Mesenchymal stem cell (in vitro differentiated cells and primary cell): ENCODE data around the gene SCYL1.
A peak's percentile ranks its signal among the peaks of the same experiment; 100 is the strongest.

Experiments used
- DNase-seq: peaks from one replicate; pipeline ENCODE4 v3.0.0-alpha.2; 2013
- H2AFZ ChIP-seq: one replicate; pipeline ENCODE4 v1.6.1; 2013; ENCODE audit warnings: low read depth, mild to moderate bottlenecking, control low read depth, inconsistent platforms, low read length, moderate library complexity
- H2AK5ac ChIP-seq: 2 replicates; pipeline ENCODE4 v1.6.1; 2013; ENCODE audit warnings: low read length, moderate library complexity, mild to moderate bottlenecking, inconsistent platforms; ENCODE audit not compliant: severe bottlenecking
- H2BK120ac ChIP-seq: one replicate; pipeline ENCODE4 v1.6.1; 2013; ENCODE audit warnings: low read depth, mild to moderate bottlenecking, inconsistent platforms, low read length, moderate library complexity
- H2BK12ac ChIP-seq, 2 experiments: one replicate each; pipeline ENCODE4 v1.6.1; 2013; ENCODE audit warnings: inconsistent platforms in 2 of 2, low read length in 2 of 2, mild to moderate bottlenecking in 2 of 2, moderate library complexity in 2 of 2, control low read depth in 1 of 2
- H2BK15ac ChIP-seq: one replicate; pipeline ENCODE4 v1.6.1; 2013; ENCODE audit warnings: mild to moderate bottlenecking, low read depth, inconsistent platforms; ENCODE audit not compliant: poor library complexity, severe bottlenecking
- H2BK5ac ChIP-seq: 2 replicates; pipeline ENCODE4 v1.6.1; 2013; ENCODE audit warnings: low read depth, mild to moderate bottlenecking, low read length, control low read depth, inconsistent platforms; ENCODE audit not compliant: poor library complexity, severe bottlenecking
- H3K14ac ChIP-seq, 2 experiments: one replicate each; pipeline ENCODE4 v1.6.1; 2013; ENCODE audit warnings: inconsistent platforms in 2 of 2, low read length in 2 of 2, control low read depth in 1 of 2, mild to moderate bottlenecking in 1 of 2, moderate library complexity in 1 of 2
- H3K18ac ChIP-seq, 2 experiments: one replicate each; pipeline ENCODE4 v1.6.1; 2013; ENCODE audit warnings: inconsistent platforms in 2 of 2, low read length in 2 of 2, control low read depth in 1 of 2, low read depth in 1 of 2, mild to moderate bottlenecking in 1 of 2
- H3K23ac ChIP-seq, 2 experiments: one replicate each; pipeline ENCODE4 v1.6.1; 2013; ENCODE audit warnings: inconsistent platforms in 2 of 2, low read length in 2 of 2, mild to moderate bottlenecking in 2 of 2, moderate library complexity in 2 of 2, control low read depth in 1 of 2
- H3K27ac ChIP-seq: 2 replicates; pipeline ENCODE4 v1.5.1; 2013; ENCODE audit warnings: mild to moderate bottlenecking, moderate library complexity, low read length, control low read depth, inconsistent platforms; ENCODE audit not compliant: poor library complexity, severe bottlenecking
- H3K27me3 ChIP-seq, 2 experiments: 2 replicates each; pipeline versions ENCODE4 v1.6.1 to v1.7.0; 2013; ENCODE audit warnings: low read length in 2 of 2, mild to moderate bottlenecking in 2 of 2, moderate library complexity in 2 of 2, control low read depth in 1 of 2, inconsistent platforms in 1 of 2; ENCODE audit not compliant: control insufficient read depth in 1 of 2, insufficient read depth in 1 of 2
- H3K36me3 ChIP-seq, 2 experiments: 2 replicates each; pipeline versions ENCODE4 v1.6.1 to v1.7.0; 2013; ENCODE audit warnings: low read length in 2 of 2, control low read depth in 1 of 2, inconsistent platforms in 1 of 2, low read depth in 1 of 2, mild to moderate bottlenecking in 1 of 2; ENCODE audit not compliant: insufficient read depth in 2 of 2, control insufficient read depth in 1 of 2
- H3K4ac ChIP-seq, 2 experiments: one replicate each; pipeline ENCODE4 v1.6.1; 2013; ENCODE audit warnings: inconsistent platforms in 2 of 2, low read length in 2 of 2, mild to moderate bottlenecking in 2 of 2, moderate library complexity in 2 of 2, control low read depth in 1 of 2, low read depth in 1 of 2
- H3K4me1 ChIP-seq: 2 replicates; pipeline ENCODE4 v1.6.1; 2013; ENCODE audit warnings: low read depth, low read length, control low read depth; ENCODE audit not compliant: control insufficient read depth, insufficient read depth
- H3K4me2 ChIP-seq: 2 replicates; pipeline ENCODE4 v1.6.1; 2013; ENCODE audit warnings: low read length, mild to moderate bottlenecking, inconsistent platforms; ENCODE audit not compliant: poor library complexity, severe bottlenecking
- H3K4me3 ChIP-seq, 2 experiments: 2 replicates each; pipeline versions ENCODE4 v1.5.1 to v1.7.0; 2013; ENCODE audit warnings: low read length in 2 of 2, mild to moderate bottlenecking in 2 of 2, control low read depth in 1 of 2, low read depth in 1 of 2; ENCODE audit not compliant: insufficient read depth in 1 of 2
- H3K79me1 ChIP-seq: replicated peaks from 2 replicates; pipeline ENCODE4 v1.6.1; 2013; ENCODE audit warnings: mild to moderate bottlenecking, control low read depth, low read length, inconsistent platforms; ENCODE audit not compliant: poor library complexity, severe bottlenecking
- H3K9ac ChIP-seq: 2 replicates; pipeline ENCODE4 v1.7.0; 2013; ENCODE audit warnings: mild to moderate bottlenecking, low read length, moderate library complexity
- H3K9me3 ChIP-seq: 2 replicates; pipeline ENCODE4 v1.7.0; 2013; ENCODE audit warnings: mild to moderate bottlenecking, low read length; ENCODE audit not compliant: control insufficient read depth
- H4K8ac ChIP-seq: one replicate; pipeline ENCODE4 v1.6.1; 2013; ENCODE audit warnings: inconsistent platforms, mild to moderate bottlenecking, low read length, moderate library complexity
- H4K91ac ChIP-seq: one replicate; pipeline ENCODE4 v1.6.1; 2013; ENCODE audit warnings: mild to moderate bottlenecking, low read length, inconsistent platforms
- WGBS: methylation state at CpG from one replicate; pipeline ENCODE4 v1.1.7; 2013; ENCODE audit warnings: mixed read lengths; 5-methylcytosine and 5-hydroxymethylcytosine counted together

Gene SCYL1

DNA sequence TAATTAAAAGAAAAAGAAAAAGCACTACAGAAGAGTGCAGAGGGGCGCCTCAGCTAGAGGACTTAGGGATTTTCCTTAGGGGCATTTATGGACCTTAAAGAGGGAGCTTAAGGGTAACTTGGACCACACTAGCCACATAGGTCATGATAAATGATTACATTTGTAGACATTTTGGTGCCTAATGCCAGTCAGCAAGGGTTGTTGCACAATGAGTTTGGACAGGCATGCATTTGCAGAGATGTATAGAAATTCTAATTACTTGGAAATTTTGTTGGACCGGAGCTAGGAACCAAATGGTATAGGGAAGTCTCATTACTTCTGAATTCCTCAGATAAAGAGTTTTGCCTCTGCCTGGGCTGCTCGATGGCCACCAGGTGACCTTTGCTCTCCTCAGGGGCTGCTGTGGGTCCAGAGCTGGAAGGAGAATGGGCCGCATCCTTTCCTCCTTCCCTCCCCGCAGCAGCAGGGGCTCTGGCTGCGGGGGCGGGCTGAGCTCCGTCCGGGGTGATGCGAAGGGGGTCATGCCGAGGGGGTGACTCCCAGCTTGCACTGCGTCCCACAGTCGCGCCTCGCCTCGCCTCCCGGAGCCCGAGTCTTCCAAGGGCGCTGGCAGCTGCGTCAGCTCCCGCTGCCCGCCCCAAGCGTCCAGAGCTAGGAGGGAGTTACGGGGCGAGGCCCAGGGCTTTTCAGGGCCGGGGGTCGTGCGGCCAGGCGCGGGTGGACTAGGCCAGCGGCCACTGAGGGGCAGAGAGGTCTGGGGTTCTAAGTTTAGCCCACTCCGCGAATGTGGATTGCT lies 46.3 kb upstream of the SCYL1 start:
- peak overlapping the region; percentile 42 for H2AK5ac ChIP-seq
- H3K9me3 ChIP-seq = no peaks in the 10 kb centered on the region
- 65% methylated on average over 27 of the region's 33 CpGs for WGBS
- H3K23ac ChIP-seq = no peak overlapping the region
- peak overlapping the region in 1 of 2 experiments; percentile 70 for H3K4me3 ChIP-seq
- H3K79me1 ChIP-seq = peaks cover 3% of the 10 kb centered on the region
- peak overlapping the region; percentile 81 for H4K8ac ChIP-seq
- DNase-seq = no peak
- peak overlapping the region; percentile 57 for H2BK5ac ChIP-seq
- H3K4me1 ChIP-seq = peaks cover 19% of the 10 kb centered on the region
- peak overlapping the region; percentile 85 for H4K91ac ChIP-seq
- H3K27ac ChIP-seq = peak overlapping the region; percentile 58
- H3K27me3 ChIP-seq = no peaks in the 10 kb centered on the region
- H3K4me2 ChIP-seq = no peak overlapping the region
- peak overlapping the region; percentile 93 to 94 for H3K4ac ChIP-seq
- no peaks in the 10 kb centered on the region for H3K36me3 ChIP-seq
- H3K18ac ChIP-seq = peak overlapping the region; percentile 73 to 98
- H2BK120ac ChIP-seq = peak overlapping the region; percentile 85
- peak overlapping the region; percentile 84 for H2BK15ac ChIP-seq
- H2AFZ ChIP-seq = no peak overlapping the region
- peak overlapping the region; percentile 97 to 98 for H2BK12ac ChIP-seq
- H3K9ac ChIP-seq = peak overlapping the region; percentile 99
- H3K14ac ChIP-seq = peak overlapping the region in 1 of 2 experiments; percentile 53

DNA sequence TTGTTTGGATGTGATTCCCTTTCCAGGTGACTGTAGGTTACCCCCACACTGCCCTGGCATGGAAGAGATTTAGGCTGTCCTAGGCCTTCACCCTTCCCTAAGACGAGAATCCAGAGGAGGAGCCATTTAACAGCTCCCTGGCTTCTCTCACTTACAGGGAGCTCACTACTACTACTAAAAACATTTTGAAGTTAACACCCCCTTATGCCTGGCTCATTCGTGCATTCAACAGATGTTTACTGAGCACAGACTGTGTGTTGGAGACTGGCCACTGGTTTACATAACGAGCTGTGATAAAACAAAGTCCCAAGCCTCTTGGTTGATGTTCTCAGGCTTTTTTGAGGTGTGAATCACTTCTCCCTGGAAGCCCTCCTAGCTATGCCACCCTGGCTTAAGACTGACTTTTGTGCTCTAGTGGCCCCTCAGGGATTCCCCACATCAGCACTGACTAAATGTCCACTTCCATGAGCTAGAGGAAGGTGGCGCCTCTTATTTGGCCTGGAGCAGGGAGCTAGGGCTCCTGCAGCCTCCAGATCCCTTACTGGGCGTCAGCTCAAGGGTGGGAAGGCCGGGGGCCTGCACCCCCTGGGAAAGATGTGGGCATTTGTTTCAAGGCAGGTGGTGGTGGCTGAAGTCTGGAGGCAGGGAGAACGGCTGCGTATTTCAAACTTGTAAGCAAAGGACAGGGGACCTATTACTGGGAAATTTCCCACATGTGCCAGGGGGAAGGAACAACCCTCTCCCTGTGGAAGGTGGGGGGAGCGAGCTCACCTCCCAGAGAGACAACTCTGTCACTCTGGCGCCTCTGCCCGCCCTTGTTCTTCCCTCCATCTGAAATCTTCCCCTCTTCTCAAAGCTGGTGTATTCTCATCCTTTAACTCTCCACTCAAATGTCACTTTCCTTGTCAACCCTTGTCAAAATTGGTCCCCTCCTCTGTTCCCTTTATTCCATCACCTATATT lies 45.4 kb upstream of the SCYL1 start:
- Histone ChIP-seq H3K9ac (peak overlapping the region; percentile 99), H3K4me1 (peaks cover 20% of the 10 kb centered on the region), H4K91ac (peak overlapping the region; percentile 85), H2BK5ac (peak overlapping the region; percentile 57), H2AK5ac (peak overlapping the region; percentile 42), H4K8ac (peak overlapping the region; percentile 66), H2AFZ (no peak overlapping the region), H3K18ac (peak overlapping the region; percentile 73 to 98), H3K27me3 (no peaks in the 10 kb centered on the region), H3K4me3 (peak overlapping the region in 1 of 2 experiments; percentile 70), H3K14ac (peak overlapping the region in 1 of 2 experiments; percentile 83), H3K4ac (peak overlapping the region; percentile 94 to 95), H3K27ac (peak overlapping the region; percentile 58), H3K79me1 (peaks cover 4% of the 10 kb centered on the region), H3K36me3 (no peaks in the 10 kb centered on the region), H3K4me2 (no peak overlapping the region), H2BK15ac (peak overlapping the region; percentile 93), H2BK12ac (peak overlapping the region; percentile 97 to 99), H3K9me3 (no peaks in the 10 kb centered on the region), H2BK120ac (peak overlapping the region; percentile 85), H3K23ac (no peak overlapping the region)
- DNase-seq = peak; percentile 97
- WGBS = 52% methylated on average over 11 of the region's 11 CpGs

DNA sequence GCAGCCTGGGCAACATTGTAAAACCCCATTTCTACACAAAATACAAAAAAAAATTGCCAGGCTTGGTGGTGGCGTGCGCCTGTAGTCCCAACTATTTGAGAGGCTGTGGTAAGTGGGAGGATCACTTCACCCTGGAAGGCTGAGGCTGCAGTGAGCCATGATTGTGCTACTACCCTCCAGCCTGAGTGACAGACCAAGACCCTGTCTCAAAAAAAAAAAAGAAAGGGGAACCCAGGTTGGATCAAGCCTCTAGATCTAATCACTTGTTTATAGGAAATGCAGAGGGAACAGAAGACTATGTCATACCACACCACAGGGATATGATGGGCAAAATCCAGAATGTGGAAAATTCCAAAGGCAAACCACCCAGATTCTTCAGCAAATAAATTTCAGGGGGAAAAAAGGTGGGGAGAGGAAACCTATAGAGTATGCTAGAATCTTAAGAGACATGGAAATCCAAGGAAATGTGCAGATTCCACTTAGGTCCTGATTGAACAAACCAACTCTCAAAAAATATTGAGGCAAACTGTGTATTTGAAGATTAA lies 42.5 kb upstream of the SCYL1 start:
- Histone ChIP-seq H3K9me3 (no peaks in the 10 kb centered on the region), H3K4me1 (peaks cover 28% of the 10 kb centered on the region), H2BK120ac (peak overlapping the region; percentile 84), H3K9ac (peak overlapping the region; percentile 72), H2BK15ac (no peak overlapping the region), H3K79me1 (peaks cover 3% of the 10 kb centered on the region), H2BK5ac (peak overlapping the region; percentile 45), H2AK5ac (peak overlapping the region; percentile 19), H3K14ac (no peak overlapping the region), H3K36me3 (no peaks in the 10 kb centered on the region), H3K27me3 (no peaks in the 10 kb centered on the region), H2AFZ (no peak overlapping the region), H4K8ac (no peak overlapping the region), H2BK12ac (peak overlapping the region; percentile 8 to 69), H3K4ac (peak overlapping the region in 1 of 2 experiments; percentile 22), H3K27ac (peak overlapping the region; percentile 96), H4K91ac (peak overlapping the region; percentile 46), H3K23ac (no peak overlapping the region), H3K4me2 (no peak overlapping the region), H3K18ac (no peak overlapping the region), H3K4me3 (no peak overlapping the region)
- no peak for DNase-seq
- 100% methylated on average over 2 of the region's 2 CpGs for WGBS
